ENCODE measurements around the gene RSRC1.

The RSRC1 gene

GRCh38 chr3:158419820-158420653, 310.1 kb downstream of the RSRC1 start:
- Histone ChIP-seq H2AFZ (ENCODE audit: low read depth) (no peak overlapping the region), H3K36me3 (ENCODE audit: insufficient read depth) (no peaks in the 10 kb centered on the region), H3K79me2 (ENCODE audit: insufficient read depth, low read depth) (no peaks in the 10 kb centered on the region), H3K4me2 (no peak overlapping the region), H3K4me1 (ENCODE audit: low read depth, poor library complexity, severe bottlenecking) (peaks cover 17% of the 10 kb centered on the region), H4K20me1 (ENCODE audit: insufficient read depth) (no peaks in the 10 kb centered on the region), H3K27ac (no peak overlapping the region), H3K27me3 (ENCODE audit: insufficient read depth, low read depth) (no peaks in the 10 kb centered on the region), H3K9ac (no peak overlapping the region), H3K4me3 (IDR thresholded peaks at IDR 0.05; ENCODE audit: insufficient read depth, low read depth, low read length) (no peak overlapping the region)
- TF ChIP-seq CTCF (conservative IDR thresholded peaks at IDR 0.05; ENCODE audit: low read depth, low read length) = no peak

GRCh38 chr3:158420654-158421396, 310.9 kb downstream of the RSRC1 start:
- no peaks in the 10 kb centered on the region for H3K27me3 ChIP-seq (ENCODE audit: insufficient read depth, low read depth)
- no peak for TF ChIP-seq CTCF (conservative IDR thresholded peaks at IDR 0.05; ENCODE audit: low read depth, low read length)
- H3K4me1 ChIP-seq (ENCODE audit: low read depth, poor library complexity, severe bottlenecking) = peaks cover 17% of the 10 kb centered on the region
- no peaks in the 10 kb centered on the region for H4K20me1 ChIP-seq (ENCODE audit: insufficient read depth)
- H3K4me2 ChIP-seq = peak overlapping the region; percentile 14
- no peaks in the 10 kb centered on the region for H3K36me3 ChIP-seq (ENCODE audit: insufficient read depth)
- no peak overlapping the region for H3K9ac ChIP-seq
- no peak overlapping the region for H3K27ac ChIP-seq
- no peak overlapping the region for H2AFZ ChIP-seq (ENCODE audit: low read depth)
- H3K4me3 ChIP-seq (IDR thresholded peaks at IDR 0.05; ENCODE audit: insufficient read depth, low read depth, low read length) = no peak overlapping the region
- H3K79me2 ChIP-seq (ENCODE audit: insufficient read depth, low read depth) = no peaks in the 10 kb centered on the region

- Histone ChIP-seq H3K4me2 (no peak overlapping the region), H3K36me3 (ENCODE audit: insufficient read depth) (no peaks in the 10 kb centered on the region), H3K27me3 (ENCODE audit: insufficient read depth, low read depth) (no peaks in the 10 kb centered on the region)
These were observed 320.6 kb downstream of the RSRC1 start for GRCh38 chr3:158430448-158430847.

GRCh38 chr3:158430968-158431367, 321.1 kb downstream of the RSRC1 start:
- no peak overlapping the region for H3K4me2 ChIP-seq
- H2AFZ ChIP-seq (ENCODE audit: low read depth) = no peak overlapping the region
- no peaks in the 10 kb centered on the region for H3K79me2 ChIP-seq (ENCODE audit: insufficient read depth, low read depth)
- no peaks in the 10 kb centered on the region for H3K27me3 ChIP-seq (ENCODE audit: insufficient read depth, low read depth)
- H3K4me3 ChIP-seq (IDR thresholded peaks at IDR 0.05; ENCODE audit: insufficient read depth, low read depth, low read length) = no peak overlapping the region
- no peaks in the 10 kb centered on the region for H4K20me1 ChIP-seq (ENCODE audit: insufficient read depth)
- no peaks in the 10 kb centered on the region for H3K36me3 ChIP-seq (ENCODE audit: insufficient read depth)
- TF ChIP-seq CTCF (conservative IDR thresholded peaks at IDR 0.05; ENCODE audit: low read depth, low read length) = no peak
- H3K4me1 ChIP-seq (ENCODE audit: low read depth, poor library complexity, severe bottlenecking) = peaks cover 9% of the 10 kb centered on the region
- H3K27ac ChIP-seq = no peak overlapping the region
- H3K9ac ChIP-seq = no peak overlapping the region

More at GRCh38 chr3:158430448-158430847, 320.6 kb downstream of the RSRC1 start:
- H3K4me1 ChIP-seq (ENCODE audit: low read depth, poor library complexity, severe bottlenecking) = peaks cover 9% of the 10 kb centered on the region
- no peak overlapping the region for H3K27ac ChIP-seq
- H3K79me2 ChIP-seq (ENCODE audit: insufficient read depth, low read depth) = no peaks in the 10 kb centered on the region
- no peak for TF ChIP-seq CTCF (conservative IDR thresholded peaks at IDR 0.05; ENCODE audit: low read depth, low read length)
- no peak overlapping the region for H3K9ac ChIP-seq
- no peak overlapping the region for H3K4me3 ChIP-seq (IDR thresholded peaks at IDR 0.05; ENCODE audit: insufficient read depth, low read depth, low read length)
- H4K20me1 ChIP-seq (ENCODE audit: insufficient read depth) = no peaks in the 10 kb centered on the region
- no peak overlapping the region for H2AFZ ChIP-seq (ENCODE audit: low read depth)

Data from KMS-11 (cell line).